Lung microvascular endothelial cell (primary cell): ENCODE results near the gene CSTF3. TPM values are rescaled to one million over a fixed set of nuclear protein-coding genes. Genes with fewer than 3 reads are reported as not detected.

Source experiments
- DNase-seq, 2 donors: peaks; one replicate each; pipeline versions ENCODE4 v3.0.0 to v3.0.0-alpha.2; 2010; ENCODE audit warnings: low read depth in 2 of 2
- total RNA-seq: library from RNA; depleted of rRNA; stranded (reverse); fragments of >200 nt; gene quantifications from 2 replicates; pipeline ENCODE4 v1.2.1, GENCODE V29; 2014

The CSTF3 gene
- total RNA-seq, 1 donor from 2014 or later = 14.3 TPM

GRCh38 chr11:33043221-33043830, 118.0 kb downstream of the CSTF3 start:
- no peak for DNase-seq

GRCh38 chr11:33040862-33041453, 120.3 kb downstream of the CSTF3 start:
- no peak for DNase-seq

GRCh38 chr11:33040033-33040861, 121.0 kb downstream of the CSTF3 start:
- peak; percentile 16 to 47 for DNase-seq

GRCh38 chr11:33039274-33040032, 121.8 kb downstream of the CSTF3 start, which contains the start of gene TCP11L1:
Gene TCP11L1 (plus strand): TSS chr11:33039572. CDS start chr11:33043774, 4,202 bp downstream.
- DNase-seq = peak; percentile 94 to 95

GRCh38 chr11:33035011-33035410, 126.3 kb downstream of the CSTF3 start:
- DNase-seq = no peak

Other genes with a start within 250 kb of the CSTF3 start
- under 0.01 and 0.20 TPM in 2 replicates for gene DEPDC7, start 145.6 kb downstream of the CSTF3 start, total RNA-seq
- gene TCP11L1, start 121.9 kb downstream of the CSTF3 start, total RNA-seq = 9.6 and 13.1 TPM in 2 replicates
- 45.1 and 107 TPM in 2 replicates for gene HIPK3, start 95.9 kb upstream of the CSTF3 start, total RNA-seq
- gene KIAA1549L, start 214.6 kb upstream of the CSTF3 start, total RNA-seq = 0.40 and 1.5 TPM in 2 replicates